Osteoblast (primary cell): ENCODE measurements around the gene TMEM125. TPM values are rescaled to one million over a fixed set of nuclear protein-coding genes. Genes with fewer than 3 reads are reported as not detected.

Source experiments
- DNase-seq: peaks from one replicate; pipeline ENCODE4 v3.0.0; 2011; ENCODE audit warnings: low spot score, mixed read lengths; ENCODE audit not compliant: insufficient read length; ENCODE audit errors: missing footprints
- H2AFZ ChIP-seq: 2 replicates; pipeline ENCODE4 v1.6.0; 2011; ENCODE audit warnings: mild to moderate bottlenecking, low read length
- H3K27ac ChIP-seq: 2 replicates; pipeline ENCODE4 v1.5.1; 2011; ENCODE audit warnings: mild to moderate bottlenecking, low read depth, low read length, moderate library complexity
- H3K27me3 ChIP-seq: 2 replicates; pipeline ENCODE4 v1.6.0; 2012; ENCODE audit warnings: mild to moderate bottlenecking, control low read depth, inconsistent platforms, low read length, moderate library complexity; ENCODE audit not compliant: insufficient read depth
- H3K36me3 ChIP-seq: 2 replicates; pipeline ENCODE4 v1.5.1; 2011; ENCODE audit warnings: mild to moderate bottlenecking, low read length, control low read depth, moderate library complexity; ENCODE audit not compliant: insufficient read depth
- H3K4me1 ChIP-seq: 2 replicates; pipeline ENCODE4 v1.5.1; 2011; ENCODE audit warnings: mild to moderate bottlenecking, low read length, control low read depth, moderate library complexity; ENCODE audit not compliant: insufficient read depth
- H3K4me2 ChIP-seq: 2 replicates; pipeline ENCODE4 v1.6.0; 2011; ENCODE audit warnings: mild to moderate bottlenecking, low read length; ENCODE audit not compliant: insufficient read depth
- H3K4me3 ChIP-seq: fragments of 200-600 bp; sonication (generic); 3 replicates; pipeline ENCODE4 v1.5.1; 2012; ENCODE audit warnings: mild to moderate bottlenecking, low read length, inconsistent platforms; ENCODE audit not compliant: insufficient read depth
- H3K79me2 ChIP-seq: 2 replicates; pipeline ENCODE4 v1.6.0; 2012; ENCODE audit warnings: mild to moderate bottlenecking, low read length, control low read depth, inconsistent platforms; ENCODE audit not compliant: insufficient read depth
- H3K9me3 ChIP-seq: 2 replicates; pipeline ENCODE4 v1.5.1; 2011; ENCODE audit warnings: low read depth, low read length, control low read depth
- H4K20me1 ChIP-seq: 2 replicates; pipeline ENCODE4 v1.6.0; 2012; ENCODE audit warnings: mild to moderate bottlenecking, low read length, control low read depth; ENCODE audit not compliant: insufficient read depth
- CTCF ChIP-seq: IDR thresholded peaks from 2 replicates; pipeline ENCODE4 v1.5.1; 2011; ENCODE audit warnings: mild to moderate bottlenecking, low read depth, low read length, moderate library complexity; ENCODE audit errors: extremely low read depth
- total RNA-seq: library from RNA; depleted of rRNA; stranded (reverse); fragments of >200 nt; gene quantifications from 2 replicates; pipeline ENCODE4 v1.2.3, GENCODE V29; 2012

Gene TMEM125
- total RNA-seq, 1 donor: not detected

GRCh38 chr1:43256675-43257570 lies 12.9 kb upstream of the TMEM125 start:
- no peak for TF ChIP-seq CTCF
- Histone ChIP-seq H2AFZ (no peak overlapping the region), H3K9me3 (no peaks in the 10 kb centered on the region), H3K4me1 (no peaks in the 10 kb centered on the region), H4K20me1 (no peaks in the 10 kb centered on the region), H3K4me2 (no peak overlapping the region), H3K27me3 (peaks cover 22% of the 10 kb centered on the region), H3K4me3 (no peak overlapping the region), H3K27ac (no peak overlapping the region), H3K36me3 (no peaks in the 10 kb centered on the region), H3K79me2 (no peaks in the 10 kb centered on the region)
- DNase-seq: no peak

- Histone ChIP-seq H3K36me3 (no peaks in the 10 kb centered on the region), H3K4me1 (no peaks in the 10 kb centered on the region), H3K27me3 (peaks cover 12% of the 10 kb centered on the region), H3K9me3 (no peaks in the 10 kb centered on the region), H3K4me2 (no peak overlapping the region), H2AFZ (no peak overlapping the region), H4K20me1 (no peaks in the 10 kb centered on the region), H3K27ac (no peak overlapping the region), H3K79me2 (no peaks in the 10 kb centered on the region), H3K4me3 (no peak overlapping the region)
- no peak for TF ChIP-seq CTCF
- no peak for DNase-seq
Observed at GRCh38 chr1:43258370-43258769, 11.4 kb upstream of the TMEM125 start.

- no peaks in the 10 kb centered on the region for H3K36me3 ChIP-seq
- no peak overlapping the region for H3K27ac ChIP-seq
- H3K27me3 ChIP-seq: peaks cover 3% of the 10 kb centered on the region
- no peak overlapping the region for H3K4me2 ChIP-seq
- no peaks in the 10 kb centered on the region for H3K9me3 ChIP-seq
- H3K4me1 ChIP-seq: no peaks in the 10 kb centered on the region
- DNase-seq: no peak
- H2AFZ ChIP-seq: no peak overlapping the region
- no peak overlapping the region for H3K4me3 ChIP-seq
- no peaks in the 10 kb centered on the region for H4K20me1 ChIP-seq
- H3K79me2 ChIP-seq: no peaks in the 10 kb centered on the region
- TF ChIP-seq CTCF: no peak
Observed at GRCh38 chr1:43265431-43265830, 4.4 kb upstream of the TMEM125 start.

- Histone ChIP-seq H3K9me3 (no peaks in the 10 kb centered on the region), H3K79me2 (no peaks in the 10 kb centered on the region), H3K4me1 (no peaks in the 10 kb centered on the region), H3K4me3 (no peak overlapping the region), H3K27me3 (peaks cover 8% of the 10 kb centered on the region), H3K36me3 (no peaks in the 10 kb centered on the region), H2AFZ (no peak overlapping the region), H3K27ac (no peak overlapping the region), H4K20me1 (no peaks in the 10 kb centered on the region), H3K4me2 (no peak overlapping the region)
- no peak for DNase-seq
- no peak for TF ChIP-seq CTCF
Observed at GRCh38 chr1:43266881-43267280, 2.9 kb upstream of the TMEM125 start.
